Progenitor cell of endocrine pancreas (in vitro differentiated cells): ENCODE results near the gene GPX4. TPM values are rescaled to one million over a fixed set of nuclear protein-coding genes. Genes with fewer than 3 reads are reported as not detected.
"Not testable (repeated sequence)": the region's sequence is repeated elsewhere in the genome, so short reads cannot be mapped to it uniquely, and the experiment has no call there.

Source experiments
- DNase-seq: peaks from one replicate; pipeline ENCODE4 v3.0.0; 2021; ENCODE audit warnings: low spot score; ENCODE audit not compliant: unreplicated experiment
- H3K27ac Mint-ChIP-seq: 2 replicates; pipeline ENCODE4 v1.8.0; 2021; ENCODE audit warnings: mild to moderate bottlenecking, moderate library complexity, mixed read lengths
- H3K27me3 Mint-ChIP-seq: 2 replicates; pipeline ENCODE4 v1.8.0; 2021; ENCODE audit warnings: mixed read lengths
- H3K36me3 Mint-ChIP-seq: 2 replicates; pipeline ENCODE4 v1.8.0; 2022; ENCODE audit warnings: mixed read lengths; ENCODE audit not compliant: insufficient read depth
- H3K4me1 Mint-ChIP-seq: 2 replicates; pipeline ENCODE4 v1.8.0; 2021; ENCODE audit warnings: low read depth, mixed read lengths
- H3K4me3 Mint-ChIP-seq: 2 replicates; pipeline ENCODE4 v1.8.0; 2021; ENCODE audit warnings: low read depth, mild to moderate bottlenecking, moderate library complexity, mixed read lengths
- H3K9me3 Mint-ChIP-seq: 2 replicates; pipeline ENCODE4 v1.8.0; 2021; ENCODE audit warnings: low read depth, mixed read lengths
- total RNA-seq: library from RNA; stranded (reverse); gene quantifications from 2 replicates; pipeline ENCODE4 v1.2.1, GENCODE V29; 2021
- TF ChIP-seq, protein P1 (sequence below): fragments of 200-600 bp; sonication (generic); IDR thresholded peaks from one replicate; pipeline ENCODE4 v1.5.0; 2021; ENCODE audit warnings: antibody characterized with exemption, mild to moderate bottlenecking; ENCODE audit not compliant: unreplicated experiment

The GPX4 gene
- total RNA-seq, 1 donor from 2014 or later = 231 TPM

DNA sequence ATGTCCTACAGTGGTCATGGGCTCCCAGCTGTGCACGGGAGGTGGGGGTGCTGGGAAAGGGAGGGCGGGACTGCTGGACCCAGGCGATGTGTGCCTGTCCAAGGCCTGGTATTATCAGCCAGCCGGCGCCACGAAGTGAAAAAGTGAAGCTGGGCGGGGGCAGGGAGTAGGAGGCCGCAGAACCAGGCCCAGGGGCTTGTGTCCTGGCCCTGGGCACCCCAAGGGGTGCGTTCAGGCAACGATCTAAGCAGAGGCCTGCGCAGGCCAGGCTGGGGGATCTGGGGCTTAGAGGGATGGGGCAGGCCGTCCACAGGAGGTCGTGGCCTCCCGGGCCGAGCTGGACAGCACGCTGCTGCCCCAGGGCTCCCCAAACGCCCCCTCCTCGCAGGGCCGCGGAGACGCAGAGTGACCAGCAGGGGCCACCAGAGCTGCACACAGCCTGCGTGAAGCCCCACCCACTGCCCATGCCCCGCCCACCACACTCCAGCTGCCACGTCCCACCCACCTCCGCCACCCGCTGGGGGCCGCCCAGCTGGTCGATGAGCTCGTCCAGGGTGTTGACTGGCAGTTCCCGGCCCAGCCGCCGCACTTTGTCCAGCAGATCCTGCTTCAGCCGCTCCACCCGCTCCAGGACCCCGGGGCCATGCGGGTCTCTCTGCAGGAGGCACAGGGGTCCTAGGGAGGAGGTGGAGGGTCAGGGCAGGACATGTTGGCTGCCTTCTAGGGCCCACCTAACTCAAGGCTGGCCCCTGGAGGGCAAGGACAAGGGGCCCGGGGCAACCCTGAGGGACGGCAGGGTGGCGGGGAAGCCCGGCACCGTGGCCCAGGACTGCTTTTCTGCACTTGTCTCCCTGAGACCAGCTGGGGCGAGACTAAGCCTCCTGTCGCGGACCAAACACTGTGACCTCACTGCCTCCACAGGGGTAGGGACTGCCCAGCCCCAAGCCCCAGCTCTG is 9.5 kb downstream of the GPX4 start:
- no peak overlapping the region for H3K4me3 Mint-ChIP-seq
- no peaks in the 10 kb centered on the region for H3K4me1 Mint-ChIP-seq
- no peaks in the 10 kb centered on the region for H3K9me3 Mint-ChIP-seq
- peak; percentile 96 for DNase-seq
- no peak overlapping the region for H3K27ac Mint-ChIP-seq
- no peaks in the 10 kb centered on the region for H3K27me3 Mint-ChIP-seq
- TF ChIP-seq, protein P1, sequence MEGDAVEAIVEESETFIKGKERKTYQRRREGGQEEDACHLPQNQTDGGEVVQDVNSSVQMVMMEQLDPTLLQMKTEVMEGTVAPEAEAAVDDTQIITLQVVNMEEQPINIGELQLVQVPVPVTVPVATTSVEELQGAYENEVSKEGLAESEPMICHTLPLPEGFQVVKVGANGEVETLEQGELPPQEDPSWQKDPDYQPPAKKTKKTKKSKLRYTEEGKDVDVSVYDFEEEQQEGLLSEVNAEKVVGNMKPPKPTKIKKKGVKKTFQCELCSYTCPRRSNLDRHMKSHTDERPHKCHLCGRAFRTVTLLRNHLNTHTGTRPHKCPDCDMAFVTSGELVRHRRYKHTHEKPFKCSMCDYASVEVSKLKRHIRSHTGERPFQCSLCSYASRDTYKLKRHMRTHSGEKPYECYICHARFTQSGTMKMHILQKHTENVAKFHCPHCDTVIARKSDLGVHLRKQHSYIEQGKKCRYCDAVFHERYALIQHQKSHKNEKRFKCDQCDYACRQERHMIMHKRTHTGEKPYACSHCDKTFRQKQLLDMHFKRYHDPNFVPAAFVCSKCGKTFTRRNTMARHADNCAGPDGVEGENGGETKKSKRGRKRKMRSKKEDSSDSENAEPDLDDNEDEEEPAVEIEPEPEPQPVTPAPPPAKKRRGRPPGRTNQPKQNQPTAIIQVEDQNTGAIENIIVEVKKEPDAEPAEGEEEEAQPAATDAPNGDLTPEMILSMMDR = peak; percentile 83
- H3K36me3 Mint-ChIP-seq = no peaks in the 10 kb centered on the region

DNA sequence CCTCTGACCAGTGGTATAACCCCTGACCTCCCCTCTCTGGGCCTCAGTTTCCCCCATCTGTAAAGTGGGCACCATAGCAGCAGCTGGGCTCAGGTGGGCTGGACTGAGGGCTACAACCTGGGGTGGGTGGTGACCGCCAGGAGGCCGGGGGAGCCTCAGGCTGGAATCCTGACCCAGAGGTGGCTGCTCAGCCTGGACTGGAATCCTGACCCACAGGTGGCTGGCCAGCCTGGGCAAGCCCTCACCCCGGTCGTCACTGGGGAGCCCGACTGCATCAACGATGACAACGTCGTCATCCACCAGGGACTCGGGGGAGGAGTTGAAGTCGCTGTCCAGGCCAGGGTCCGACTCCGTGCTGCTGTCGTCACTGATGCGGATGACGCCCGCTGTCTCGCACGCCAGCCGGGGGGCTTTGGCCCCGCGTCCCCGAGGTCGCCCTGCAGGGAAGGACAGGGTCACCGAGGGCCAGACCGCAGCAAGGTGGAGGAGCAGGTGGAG is 10.2 kb downstream of the GPX4 start:
- H3K27me3 Mint-ChIP-seq = no peaks in the 10 kb centered on the region
- TF ChIP-seq, protein P1 = no peak
- H3K9me3 Mint-ChIP-seq = no peaks in the 10 kb centered on the region
- no peak overlapping the region for H3K4me3 Mint-ChIP-seq
- H3K27ac Mint-ChIP-seq = no peak overlapping the region
- H3K36me3 Mint-ChIP-seq = peaks cover 4% of the 10 kb centered on the region
- DNase-seq = no peak
- no peaks in the 10 kb centered on the region for H3K4me1 Mint-ChIP-seq

DNA sequence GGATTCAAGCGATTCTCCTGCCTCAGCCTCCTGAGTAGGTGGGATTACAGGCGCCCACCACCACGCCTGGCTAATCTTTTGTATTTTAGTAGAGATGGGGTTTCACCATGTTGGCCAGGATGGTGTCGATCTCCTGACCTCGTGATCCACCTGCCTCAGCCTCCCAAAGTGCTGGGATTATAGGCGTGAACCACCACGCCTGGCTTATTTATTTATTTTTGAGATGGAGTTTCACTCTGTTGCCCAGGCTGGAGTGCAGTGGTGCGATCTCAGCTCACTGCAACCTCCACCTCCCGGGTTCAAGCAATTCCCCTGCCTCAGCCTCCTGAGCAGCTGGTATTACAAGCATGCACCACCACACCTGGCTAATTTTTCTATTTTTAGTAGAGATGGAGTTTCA is 10.9 kb downstream of the GPX4 start:
- H3K36me3 Mint-ChIP-seq, H3K27me3 Mint-ChIP-seq, H3K4me3 Mint-ChIP-seq, H3K9me3 Mint-ChIP-seq, H3K4me1 Mint-ChIP-seq, DNase-seq: not testable (repeated sequence)
- peak overlapping the region; percentile 41 for H3K27ac Mint-ChIP-seq

GRCh38 chr19:1115646-1116420 is 12.0 kb downstream of the GPX4 start:
- H3K9me3 Mint-ChIP-seq = no peaks in the 10 kb centered on the region
- TF ChIP-seq, protein P1 = no peak

GRCh38 chr19:1116726-1117581 is 13.2 kb downstream of the GPX4 start:
- DNase-seq = no peak

More at GRCh38 chr19:1115646-1116420, 12.0 kb downstream of the GPX4 start:
- Mint-ChIP-seq H3K27me3 (no peaks in the 10 kb centered on the region), H3K36me3 (peaks cover 4% of the 10 kb centered on the region), H3K4me1 (no peaks in the 10 kb centered on the region), H3K4me3 (no peak overlapping the region), H3K27ac (no peak overlapping the region)
- DNase-seq = no peak

More at GRCh38 chr19:1116726-1117581, 13.2 kb downstream of the GPX4 start:
- H3K27me3 Mint-ChIP-seq = no peaks in the 10 kb centered on the region
- TF ChIP-seq, protein P1 = no peak
- H3K9me3 Mint-ChIP-seq = no peaks in the 10 kb centered on the region
- H3K4me1 Mint-ChIP-seq = no peaks in the 10 kb centered on the region
- no peak overlapping the region for H3K4me3 Mint-ChIP-seq
- peaks cover 8% of the 10 kb centered on the region for H3K36me3 Mint-ChIP-seq
- no peak overlapping the region for H3K27ac Mint-ChIP-seq
